Stimulated activated CD4-positive, alpha-beta T cell treated with anti-CD3 and anti-CD28 coated beads, Interleukin-1b, Interleukin-23, amount 100 ng/mL, for 24 hours (primary cell): ENCODE measurements around the gene AMY1C.
"Not testable (repeated sequence)": the region's sequence is repeated elsewhere in the genome, so short reads cannot be mapped to it uniquely, and the experiment has no call there.

Source experiments
- DNase-seq, 4 experiments: peaks; one replicate each; pipeline ENCODE4 v3.0.0-alpha.2; 2020; ENCODE audit warnings: low read depth in 4 of 4, low spot score in 1 of 4

Gene AMY1C

GRCh38 chr1:103749598-103749997, at the start of gene AMY1C:
TSS of gene AMY1C (plus strand) at chr1:103749898. CDS start at chr1:103750470, 572 bp downstream.
- not testable (repeated sequence) for DNase-seq

- DNase-seq: not testable (repeated sequence)
Measured at GRCh38 chr1:103700669-103701068, 49.0 kb upstream of the AMY1C start.

GRCh38 chr1:103701256-103701655, 48.4 kb upstream of the AMY1C start:
- DNase-seq: not testable (repeated sequence)

- DNase-seq: not testable (repeated sequence)
Measured at GRCh38 chr1:103707670-103708069, 42.0 kb upstream of the AMY1C start.

GRCh38 chr1:103710381-103710780, 39.3 kb upstream of the AMY1C start:
- not testable (repeated sequence) for DNase-seq

GRCh38 chr1:103717404-103717803, 32.3 kb upstream of the AMY1C start:
- not testable (repeated sequence) for DNase-seq

- DNase-seq: not testable (repeated sequence)
Measured at GRCh38 chr1:103721473-103721872, 28.2 kb upstream of the AMY1C start.

GRCh38 chr1:103735334-103735733, 14.4 kb upstream of the AMY1C start:
- DNase-seq: not testable (repeated sequence)

GRCh38 chr1:103738031-103738430, 11.7 kb upstream of the AMY1C start:
- not testable (repeated sequence) for DNase-seq

GRCh38 chr1:103744449-103744848, 5.2 kb upstream of the AMY1C start:
- not testable (repeated sequence) for DNase-seq

GRCh38 chr1:103745040-103745439, 4.7 kb upstream of the AMY1C start:
- DNase-seq: not testable (repeated sequence)

- DNase-seq: not testable (repeated sequence)
Measured at GRCh38 chr1:103748273-103748672, 1.4 kb upstream of the AMY1C start.

GRCh38 chr1:103761896-103762295, 12.2 kb downstream of the AMY1C start:
- no peak for DNase-seq

GRCh38 chr1:103779932-103780331, 30.2 kb downstream of the AMY1C start:
- DNase-seq: no peak

GRCh38 chr1:103783944-103784377, 34.3 kb downstream of the AMY1C start:
- no peak for DNase-seq

- DNase-seq: no peak
Measured at GRCh38 chr1:103788377-103788776, 38.7 kb downstream of the AMY1C start.

- no peak for DNase-seq
Measured at GRCh38 chr1:103790172-103790571, 40.5 kb downstream of the AMY1C start.
